AG09309 (cell line): ENCODE data around the gene SYT7.
A peak's percentile ranks its signal among the peaks of the same experiment; 100 is the strongest.

Source experiments
- DNase-seq: peaks from one replicate; pipeline ENCODE4 v3.0.0-alpha.2; 2010; ENCODE audit warnings: low read depth
- H3K4me3 ChIP-seq: 2 replicates; pipeline ENCODE4 v1.5.1; 2011; ENCODE audit warnings: mild to moderate bottlenecking, low read depth, low read length, moderate library complexity; ENCODE audit not compliant: control insufficient read depth
- CTCF ChIP-seq: IDR thresholded peaks from 2 replicates; pipeline ENCODE4 v1.5.1; 2011; ENCODE audit warnings: mild to moderate bottlenecking, low read depth, low read length, inconsistent platforms; ENCODE audit not compliant: insufficient read depth, control insufficient read depth; ENCODE audit errors: missing control alignments

SYT7 gene

GRCh38 chr11:61609000-61609979 lies 28.4 kb upstream of the SYT7 start:
- no peak for TF ChIP-seq CTCF
- H3K4me3 ChIP-seq: no peak overlapping the region
- DNase-seq: no peak

- H3K4me3 ChIP-seq: no peak overlapping the region
- DNase-seq: no peak
- no peak for TF ChIP-seq CTCF
Measured at GRCh38 chr11:61607920-61608599, 27.2 kb upstream of the SYT7 start.

- TF ChIP-seq CTCF: no peak
- DNase-seq: no peak
- no peak overlapping the region for H3K4me3 ChIP-seq
Measured at GRCh38 chr11:61607426-61607825, 26.6 kb upstream of the SYT7 start.

GRCh38 chr11:61603667-61604066 lies 22.8 kb upstream of the SYT7 start:
- DNase-seq: no peak
- H3K4me3 ChIP-seq: no peak overlapping the region
- no peak for TF ChIP-seq CTCF

GRCh38 chr11:61602775-61603569 lies 22.1 kb upstream of the SYT7 start:
- no peak for TF ChIP-seq CTCF
- no peak overlapping the region; the same call in 1 of the 2 replicates for H3K4me3 ChIP-seq
- peak; percentile 94 for DNase-seq

GRCh38 chr11:61601512-61601911 lies 20.6 kb upstream of the SYT7 start:
- H3K4me3 ChIP-seq: no peak overlapping the region
- no peak for DNase-seq
- TF ChIP-seq CTCF: no peak
